PC-9 (cell line): Measurements from ENCODE around the gene PRRC2A.

Experiments
- CTCF ChIP-seq: fragments of 200-600 bp; sonication (generic); conservative IDR thresholded peaks from 2 replicates; pipeline ENCODE4 v1.6.1; 2017; ENCODE audit warnings: mixed run types, antibody characterized with exemption, mild to moderate bottlenecking, moderate library complexity
- EZH2 ChIP-seq: fragments of 200-600 bp; sonication (generic); IDR thresholded peaks from 2 replicates; pipeline ENCODE4 v1.8.0; 2017; ENCODE audit warnings: antibody characterized with exemption, low read depth

- TF ChIP-seq CTCF (peak; percentile 54), EZH2 (no peak)
These were observed 60.0 kb downstream of the PRRC2A start, which contains the start of gene LY6G5C for GRCh38 chr6:31680226-31681134.
